ENCODE data around the gene FLT4. TPM values are rescaled to one million over a fixed set of nuclear protein-coding genes. Genes with fewer than 3 reads are reported as not detected.

The FLT4 gene
- total RNA-seq, 1 experiment from 2014 or later, result not detected

- no peak overlapping the region for H3K27ac ChIP-seq (ENCODE audit: low read length)
- CTCF ChIA-PET, result no interaction called here
- H3K4me3 ChIP-seq (ENCODE audit: low read length), result no peak overlapping the region
- no peak overlapping the region for H3K4me2 ChIP-seq (ENCODE audit: low read length)
- TF ChIP-seq EZH2 (IDR thresholded peaks at IDR 0.05; ENCODE audit: low read length, unreplicated experiment), result no peak
- no peak for TF ChIP-seq EZH2phosphoT487 (IDR thresholded peaks at IDR 0.05; ENCODE audit: borderline replicate concordance, low read length)
- no peak for TF ChIP-seq CTCF (conservative IDR thresholded peaks at IDR 0.05; ENCODE audit: low read depth, low read length)
- H3K79me2 ChIP-seq (ENCODE audit: low read length), result no peaks in the 10 kb centered on the region
- H3K9ac ChIP-seq (ENCODE audit: low read length), result no peak overlapping the region
- no peaks in the 10 kb centered on the region for H3K9me3 ChIP-seq (ENCODE audit: low read length)
- no peaks in the 10 kb centered on the region for H3K36me3 ChIP-seq (ENCODE audit: low read depth, low read length)
- no peaks in the 10 kb centered on the region for H4K20me1 ChIP-seq (ENCODE audit: low read length)
- BruUV-seq (replicated peaks), result no TSS peak
- H3F3A ChIP-seq (ENCODE audit: low read length, unreplicated experiment), result no peaks in the 10 kb centered on the region
- POLR2A ChIA-PET (ENCODE audit: unreplicated experiment), result no interaction called here
- no peak overlapping the region for H2AFZ ChIP-seq (ENCODE audit: low read length)
- H3K9me2 ChIP-seq (replicated peaks; ENCODE audit: low read length), result no peaks in the 10 kb centered on the region
- no peaks in the 10 kb centered on the region for H3K4me1 ChIP-seq (ENCODE audit: insufficient read depth, low read length)
- DNase-seq (no peak), ATAC-seq (no peak)
- intact Hi-C loops (cut with micrococcal nuclease), result no loop called here
- peaks cover 27% of the 10 kb centered on the region for H3K27me3 ChIP-seq (ENCODE audit: low read length)
Observed at GRCh38 chr5:180668835-180669596, 19.6 kb upstream of the FLT4 start.

DNA sequence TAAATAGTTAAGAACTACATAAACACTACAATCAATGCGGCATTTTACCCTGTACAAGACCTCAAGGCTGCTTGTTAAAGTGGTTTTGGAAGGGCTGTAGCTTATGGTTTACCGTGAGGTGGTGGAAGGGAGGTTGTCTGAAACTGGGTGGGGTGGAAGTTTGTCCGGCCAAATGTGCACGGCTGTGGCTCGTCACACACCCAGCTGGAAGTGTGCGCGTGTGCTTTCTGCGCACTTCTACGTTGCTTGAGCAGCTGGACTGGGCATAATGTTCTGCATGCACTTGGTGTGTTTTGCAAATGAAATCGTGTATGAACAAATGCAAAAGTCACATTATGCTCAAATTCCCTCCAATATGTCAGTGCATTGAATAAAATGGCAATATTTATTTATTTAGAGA is 17.4 kb upstream of the FLT4 start:
- CTCF ChIA-PET, result no interaction called here
- no peaks in the 10 kb centered on the region for H3K9me3 ChIP-seq (ENCODE audit: low read length)
- H3K4me1 ChIP-seq (ENCODE audit: insufficient read depth, low read length), result no peaks in the 10 kb centered on the region
- H2AFZ ChIP-seq (ENCODE audit: low read length), result 0 out of 2 replicates have a peak overlapping the region, but pooled peaks have one; percentile 27
- H3K4me2 ChIP-seq (ENCODE audit: low read length), result no peak overlapping the region
- H3K27me3 ChIP-seq (ENCODE audit: low read length), result peaks cover 34% of the 10 kb centered on the region
- POLR2A ChIA-PET (ENCODE audit: unreplicated experiment), result no interaction called here
- TF ChIP-seq CTCF (conservative IDR thresholded peaks at IDR 0.05; ENCODE audit: low read depth, low read length), result no peak
- TF ChIP-seq EZH2 (IDR thresholded peaks at IDR 0.05; ENCODE audit: low read length, unreplicated experiment), result no peak
- no peak for TF ChIP-seq EZH2phosphoT487 (IDR thresholded peaks at IDR 0.05; ENCODE audit: borderline replicate concordance, low read length)
- H3K9me2 ChIP-seq (replicated peaks; ENCODE audit: low read length), result no peaks in the 10 kb centered on the region
- no peak overlapping the region for H3K9ac ChIP-seq (ENCODE audit: low read length)
- no peaks in the 10 kb centered on the region for H3F3A ChIP-seq (ENCODE audit: low read length, unreplicated experiment)
- H4K20me1 ChIP-seq (ENCODE audit: low read length), result no peaks in the 10 kb centered on the region
- intact Hi-C loops (cut with micrococcal nuclease), result no loop called here
- BruUV-seq (replicated peaks), result no TSS peak
- no peaks in the 10 kb centered on the region for H3K79me2 ChIP-seq (ENCODE audit: low read length)
- no peak overlapping the region for H3K27ac ChIP-seq (ENCODE audit: low read length)
- DNase-seq (no peak), ATAC-seq (no peak)
- no peak overlapping the region for H3K4me3 ChIP-seq (ENCODE audit: low read length)
- no peaks in the 10 kb centered on the region for H3K36me3 ChIP-seq (ENCODE audit: low read depth, low read length)

DNA sequence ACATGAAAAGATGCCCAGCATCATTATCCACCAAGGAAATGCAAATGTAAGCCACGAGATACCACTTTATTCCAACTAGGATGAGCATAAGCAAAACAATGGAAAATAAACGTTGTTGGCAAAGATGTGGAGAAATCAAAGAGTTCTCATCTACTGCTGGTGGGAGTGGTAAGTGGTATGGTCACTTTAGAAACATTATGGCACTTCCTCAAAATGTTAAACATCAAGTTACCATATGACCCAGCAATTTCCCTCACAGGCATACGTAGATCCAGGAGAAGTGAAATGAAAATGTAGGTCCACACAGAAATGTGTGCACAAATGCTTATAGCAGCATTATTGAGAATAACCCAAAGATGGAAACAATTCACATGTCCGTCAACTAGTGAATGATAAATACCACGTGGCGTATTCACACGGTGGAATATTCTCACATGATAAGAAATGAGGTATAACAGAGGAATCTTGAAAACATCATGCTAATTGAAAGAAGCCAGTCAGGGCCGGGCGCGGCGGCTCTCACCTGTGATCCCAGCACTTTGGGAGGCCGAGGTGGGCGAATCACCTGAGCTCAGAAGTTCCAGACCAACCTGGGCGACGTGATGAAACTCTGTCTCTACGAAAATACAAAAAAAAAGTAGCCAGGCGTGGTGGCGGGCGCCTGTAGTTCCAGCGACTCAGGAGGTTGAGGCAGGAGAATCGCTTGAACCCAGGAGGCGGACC is 16.4 kb upstream of the FLT4 start:
- Histone ChIP-seq H3K4me1 (ENCODE audit: insufficient read depth, low read length) (no peaks in the 10 kb centered on the region), H3K36me3 (ENCODE audit: low read depth, low read length) (no peaks in the 10 kb centered on the region), H3K4me2 (ENCODE audit: low read length) (no peak overlapping the region), H3K9ac (ENCODE audit: low read length) (no peak overlapping the region), H3K9me3 (ENCODE audit: low read length) (no peaks in the 10 kb centered on the region), H3K79me2 (ENCODE audit: low read length) (no peaks in the 10 kb centered on the region), H3K27ac (ENCODE audit: low read length) (no peak overlapping the region), H3K9me2 (replicated peaks; ENCODE audit: low read length) (no peaks in the 10 kb centered on the region), H3K4me3 (ENCODE audit: low read length) (no peak overlapping the region), H4K20me1 (ENCODE audit: low read length) (no peaks in the 10 kb centered on the region), H2AFZ (ENCODE audit: low read length) (no peak overlapping the region), H3K27me3 (ENCODE audit: low read length) (peaks cover 41% of the 10 kb centered on the region), H3F3A (ENCODE audit: low read length, unreplicated experiment) (no peaks in the 10 kb centered on the region)
- intact Hi-C loops (cut with micrococcal nuclease), result no loop called here
- ATAC-seq (no peak), DNase-seq (no peak)
- CTCF ChIA-PET, result no interaction called here
- TF ChIP-seq CTCF (conservative IDR thresholded peaks at IDR 0.05; ENCODE audit: low read depth, low read length) (no peak), EZH2phosphoT487 (IDR thresholded peaks at IDR 0.05; ENCODE audit: borderline replicate concordance, low read length) (no peak), EZH2 (IDR thresholded peaks at IDR 0.05; ENCODE audit: low read length, unreplicated experiment) (no peak)
- no TSS peak for BruUV-seq (replicated peaks)
- POLR2A ChIA-PET (ENCODE audit: unreplicated experiment), result no interaction called here

Measured in PC-3 (cell line).